Measurements from ENCODE around the gene MINDY2.

DNA sequence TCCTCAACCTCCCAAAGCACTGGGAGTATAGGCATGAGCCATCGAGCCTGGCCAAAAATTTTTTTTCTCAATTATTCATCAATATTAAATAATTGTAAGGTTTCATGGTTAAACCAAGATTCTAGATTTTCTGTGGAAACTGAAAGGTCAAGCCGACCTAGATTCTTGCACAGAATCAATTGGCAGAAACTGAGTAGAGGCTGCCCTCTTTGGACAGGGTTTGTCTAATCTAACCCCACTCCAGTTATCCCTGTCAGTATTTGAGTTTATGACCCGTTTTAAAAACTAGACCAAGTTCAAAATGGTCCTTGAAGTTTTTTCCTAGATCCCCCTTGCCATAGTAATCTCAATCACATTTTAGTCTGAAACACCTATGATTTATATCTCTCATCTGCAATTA, 13.0 kb upstream of the MINDY2 start:
- TF ChIP-seq EZH2 (IDR thresholded peaks at IDR 0.05), result no peak
- TF ChIP-seq POLR2AphosphoS5 (IDR thresholded peaks at IDR 0.05; ENCODE audit: borderline replicate concordance, low read depth, low read length), result no peak
- TF ChIP-seq FOXP2 (optimal IDR thresholded peaks at IDR 0.05; ENCODE audit: control extremely low read depth, extremely low read length, insufficient read depth), result no peak
